GM19467 (cell line): ENCODE measurements around the gene PINLYP.
"Not testable (repeated sequence)": the region's sequence is repeated elsewhere in the genome, so short reads cannot be mapped to it uniquely, and the experiment has no call there.

Experiments
- ATAC-seq: cut with Tn5 transposase; IDR thresholded peaks from one replicate; pipeline ENCODE4 v1.9.1; 2021; ENCODE audit warnings: mild to moderate bottlenecking, moderate library complexity; ENCODE audit not compliant: unreplicated experiment

PINLYP gene

GRCh38 chr19:43547926-43548325 lies 27.7 kb upstream of the PINLYP start:
- not testable (repeated sequence) for ATAC-seq

GRCh38 chr19:43548706-43549105 lies 26.9 kb upstream of the PINLYP start:
- no peak for ATAC-seq

- ATAC-seq, result no peak
These were observed 24.0 kb upstream of the PINLYP start for GRCh38 chr19:43551399-43552197.

GRCh38 chr19:43552198-43552450 lies 23.5 kb upstream of the PINLYP start:
- no peak for ATAC-seq

- ATAC-seq, result no peak
These were observed 23.0 kb upstream of the PINLYP start for GRCh38 chr19:43552616-43553015.

GRCh38 chr19:43553656-43554055 lies 21.9 kb upstream of the PINLYP start:
- no peak for ATAC-seq

GRCh38 chr19:43554317-43554895 lies 21.2 kb upstream of the PINLYP start:
- ATAC-seq, result no peak

GRCh38 chr19:43555185-43555770 lies 20.3 kb upstream of the PINLYP start:
- no peak for ATAC-seq

GRCh38 chr19:43560687-43561086 lies 14.9 kb upstream of the PINLYP start:
- ATAC-seq, result no peak

GRCh38 chr19:43561139-43561970 lies 14.2 kb upstream of the PINLYP start:
- ATAC-seq, result no peak

- no peak for ATAC-seq
These were observed 13.3 kb upstream of the PINLYP start for GRCh38 chr19:43562226-43562697.

- peak; percentile 75 for ATAC-seq
These were observed 12.8 kb upstream of the PINLYP start for GRCh38 chr19:43562698-43563241.

GRCh38 chr19:43563816-43564457 lies 11.7 kb upstream of the PINLYP start:
- no peak for ATAC-seq

GRCh38 chr19:43564800-43565199 lies 10.8 kb upstream of the PINLYP start:
- ATAC-seq, result no peak

- no peak for ATAC-seq
These were observed 5.9 kb upstream of the PINLYP start for GRCh38 chr19:43569657-43570056.

- ATAC-seq, result no peak
These were observed 5.3 kb upstream of the PINLYP start for GRCh38 chr19:43570174-43570791.

- no peak for ATAC-seq
These were observed 3.4 kb upstream of the PINLYP start for GRCh38 chr19:43572171-43572588.

- ATAC-seq, result no peak
These were observed 1.0 kb upstream of the PINLYP start for GRCh38 chr19:43574424-43575155.
